ENCODE data around the gene AMIGO3.
A peak's percentile ranks its signal among the peaks of the same experiment; 100 is the strongest.
"Not testable (repeated sequence)": the region's sequence is repeated elsewhere in the genome, so short reads cannot be mapped to it uniquely, and the experiment has no call there.

Gene AMIGO3

GRCh38 chr3:49707113-49707480, 12.4 kb downstream of the AMIGO3 start:
- DNase-seq, result no peak

- no peak for DNase-seq
Observed at GRCh38 chr3:49706456-49707112, 12.9 kb downstream of the AMIGO3 start.

GRCh38 chr3:49705390-49705960, 14.0 kb downstream of the AMIGO3 start:
- no peak for DNase-seq

GRCh38 chr3:49704629-49705028, 14.9 kb downstream of the AMIGO3 start:
- DNase-seq, result no peak

GRCh38 chr3:49703956-49704355, 15.5 kb downstream of the AMIGO3 start:
- no peak for DNase-seq

GRCh38 chr3:49703443-49703927, 16.0 kb downstream of the AMIGO3 start:
- DNase-seq, result peak; percentile 44 to 52

GRCh38 chr3:49702672-49703071, 16.8 kb downstream of the AMIGO3 start:
- no peak for DNase-seq

- peak in 1 of 2 experiments; percentile 16 for DNase-seq
Observed at GRCh38 chr3:49701388-49702077, 18.0 kb downstream of the AMIGO3 start.

GRCh38 chr3:49700453-49701128, 18.9 kb downstream of the AMIGO3 start:
- no peak for DNase-seq

GRCh38 chr3:49700014-49700413, 19.5 kb downstream of the AMIGO3 start:
- DNase-seq, result no peak

GRCh38 chr3:49699281-49699979, 20.1 kb downstream of the AMIGO3 start:
- DNase-seq, result no peak

GRCh38 chr3:49695350-49696015, 24.0 kb downstream of the AMIGO3 start:
- not testable (repeated sequence) for DNase-seq

- DNase-seq, result not testable (repeated sequence)
Observed at GRCh38 chr3:49694409-49695070, 24.9 kb downstream of the AMIGO3 start.

- not testable (repeated sequence) for DNase-seq
Observed at GRCh38 chr3:49691481-49691880, 28.0 kb downstream of the AMIGO3 start.

GRCh38 chr3:49690856-49691255, 28.6 kb downstream of the AMIGO3 start:
- not testable (repeated sequence) for DNase-seq

GRCh38 chr3:49689908-49690624, 29.4 kb downstream of the AMIGO3 start:
- not testable (repeated sequence) for DNase-seq

GRCh38 chr3:49689046-49689907, 30.2 kb downstream of the AMIGO3 start, which contains the start of the genes MST1 and RNF123:
Gene MST1, minus strand, starts transcription at chr3:49689474. Its CDS starts 783 bp downstream, at chr3:49688691.
Gene RNF123, plus strand, starts transcription at chr3:49689557. Its CDS starts 1,609 bp downstream, at chr3:49691166.
- no peak for DNase-seq

- DNase-seq, result not testable (repeated sequence)
Observed at GRCh38 chr3:49688338-49689045, 31.0 kb downstream of the AMIGO3 start.

GRCh38 chr3:49687424-49687795, 32.1 kb downstream of the AMIGO3 start:
- not testable (repeated sequence) for DNase-seq
